ENCODE results near the gene NASP.

The NASP gene

GRCh38 chr1:45654540-45655280 lies 70.9 kb downstream of the NASP start:
- no peak for FAIRE-seq
- TF ChIP-seq CTCF (IDR thresholded peaks at IDR 0.05; ENCODE audit: insufficient read depth, missing control alignments) = no peak
- DNase-seq (ENCODE audit: insufficient read length, low spot score) = no peak

- TF ChIP-seq CTCF (IDR thresholded peaks at IDR 0.05; ENCODE audit: insufficient read depth, missing control alignments) = no peak
- DNase-seq (ENCODE audit: insufficient read length, low spot score) (no peak), FAIRE-seq (no peak)
Observed at GRCh38 chr1:45656573-45657226, 72.9 kb downstream of the NASP start.

- no peak for TF ChIP-seq CTCF (IDR thresholded peaks at IDR 0.05; ENCODE audit: insufficient read depth, missing control alignments)
- FAIRE-seq (no peak), DNase-seq (ENCODE audit: insufficient read length, low spot score) (no peak)
Observed at GRCh38 chr1:45658171-45658570, 74.3 kb downstream of the NASP start.

- TF ChIP-seq CTCF (IDR thresholded peaks at IDR 0.05; ENCODE audit: insufficient read depth, missing control alignments) = no peak
- no peak for FAIRE-seq
- DNase-seq (ENCODE audit: insufficient read length, low spot score) = no peak
Observed at GRCh38 chr1:45659222-45659621, 75.4 kb downstream of the NASP start.

DNA sequence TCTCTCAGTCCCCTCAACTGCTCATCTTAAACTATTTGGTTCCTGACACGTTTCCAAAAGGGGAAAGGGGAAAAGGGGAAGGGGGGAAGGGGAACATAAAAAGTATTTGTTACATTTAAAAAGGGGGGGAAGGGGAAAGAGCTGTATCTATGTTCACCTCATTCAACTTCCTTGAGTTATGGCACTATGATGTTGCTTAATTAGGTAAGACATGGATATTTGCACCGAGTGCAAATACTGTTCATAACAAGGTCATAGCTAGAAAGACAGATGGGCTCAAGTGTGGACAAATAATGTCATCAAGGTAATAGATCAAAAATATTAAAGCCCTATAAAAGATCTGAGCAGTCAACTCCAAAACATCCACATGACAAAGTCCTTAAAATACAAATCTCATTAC lies 76.5 kb downstream of the NASP start:
- FAIRE-seq (no peak), DNase-seq (ENCODE audit: insufficient read length, low spot score) (no peak)
- no peak for TF ChIP-seq CTCF (IDR thresholded peaks at IDR 0.05; ENCODE audit: insufficient read depth, missing control alignments)

- DNase-seq (ENCODE audit: insufficient read length, low spot score) (no peak), FAIRE-seq (no peak)
- TF ChIP-seq CTCF (IDR thresholded peaks at IDR 0.05; ENCODE audit: insufficient read depth, missing control alignments) = no peak
Observed at GRCh38 chr1:45666836-45667235, 83.0 kb downstream of the NASP start.

All from D721Med (cell line).